GM12878 (cell line): ENCODE measurements around the gene MFSD6. TPM values are rescaled to one million over a fixed set of nuclear protein-coding genes. Genes with fewer than 3 reads are reported as not detected.
A peak's percentile ranks its signal among the peaks of the same experiment; 100 is the strongest.

Source experiments
- ATAC-seq: fragments of 200-7000 bp; cut with Tn5 transposase; 3 replicates; pipeline ENCODE4 v1.9.1; 2020; ENCODE audit warnings: mild to moderate bottlenecking, moderate library complexity
- BruUV-seq: library from RNA; stranded (reverse); fragments of 400-500 nt; replicated peaks from 2 replicates; lab custom pipeline; 2021; lab: Mats Ljungman, UMichigan
- CTCF ChIA-PET: fragments of 300-600 bp; sonication (Branson Sonifier 250); formaldehyde crosslinking; extraction: SDS; loops from one replicate; lab custom pipeline; 2021; ENCODE audit warnings: inconsistent platforms; lab: Yijun Ruan, JAX
- POLR2A ChIA-PET: fragments of 350-600 bp; formaldehyde crosslinking; extraction: SDS; loops from one replicate; lab custom pipeline; 2021; ENCODE audit warnings: inconsistent platforms; lab: Charles Lee
- RAD21 ChIA-PET: fragments of 300-600 bp; sonication (Branson Sonifier 250); formaldehyde crosslinking; loops from one replicate; lab custom pipeline; 2023; ENCODE audit warnings: antibody characterized with exemption; ENCODE audit not compliant: unreplicated experiment; lab: Charles Lee
- SMC1A ChIA-PET: fragments of 300-600 bp; sonication (Branson Sonifier 250); formaldehyde crosslinking; loops from one replicate; lab custom pipeline; 2023; ENCODE audit not compliant: unreplicated experiment, uncharacterized antibody; lab: Charles Lee
- DNase-seq: peaks from one replicate; pipeline ENCODE4 v3.0.0-alpha.2; 2011; ENCODE audit warnings: low read depth, low spot score
- FAIRE-seq: peaks from 3 replicates; lab custom pipeline; 2011; peaks lifted over from hg19 to GRCh38; lab: Jason Lieb, UNC
- H2AFZ ChIP-seq: 2 replicates; pipeline ENCODE4 v1.6.0; 2011; ENCODE audit warnings: low read depth, low read length, control low read depth; ENCODE audit not compliant: control insufficient read depth
- H3K27ac ChIP-seq: 2 replicates; pipeline ENCODE4 v1.5.1; 2011; ENCODE audit warnings: control low read depth; ENCODE audit not compliant: control insufficient read depth, insufficient read depth
- H3K27me3 ChIP-seq, 2 experiments: replicated peaks in 1 of 2; 2 replicates each; pipeline versions ENCODE4 v1.6.0 to v1.6.1; 2011; ENCODE audit warnings: low read length in 1 of 2; ENCODE audit not compliant: control insufficient read depth in 2 of 2, insufficient read depth in 2 of 2
- H3K36me3 ChIP-seq, 2 experiments: 2 replicates each; pipeline ENCODE4 v1.5.1; 2011; ENCODE audit warnings: low read length in 1 of 2; ENCODE audit not compliant: control insufficient read depth in 2 of 2, insufficient read depth in 2 of 2
- H3K4me1 ChIP-seq: 2 replicates; pipeline ENCODE4 v1.6.1; 2011; ENCODE audit warnings: mild to moderate bottlenecking, low read length, moderate library complexity, mixed read lengths; ENCODE audit not compliant: control insufficient read depth, insufficient read depth
- H3K4me2 ChIP-seq: 2 replicates; pipeline ENCODE4 v1.6.0; 2011; ENCODE audit warnings: control low read depth; ENCODE audit not compliant: control insufficient read depth, insufficient read depth
- H3K4me3 ChIP-seq: fragments of 200-600 bp; sonication (generic); 2 replicates; pipeline ENCODE4 v1.5.1; 2016
- H3K79me2 ChIP-seq: 2 replicates; pipeline ENCODE4 v1.6.0; 2011; ENCODE audit warnings: low read length; ENCODE audit not compliant: control insufficient read depth, insufficient read depth
- H3K9ac ChIP-seq: 2 replicates; pipeline ENCODE4 v1.8.0; 2011; ENCODE audit warnings: low read length, control low read depth, mixed read lengths; ENCODE audit not compliant: control insufficient read depth, insufficient read depth
- H3K9me3 ChIP-seq: replicated peaks from 3 replicates; pipeline ENCODE4 v1.5.1; 2011; ENCODE audit warnings: mild to moderate bottlenecking, low read length; ENCODE audit not compliant: control insufficient read depth, insufficient read depth
- H4K20me1 ChIP-seq: 2 replicates; pipeline ENCODE4 v1.6.0; 2011; ENCODE audit not compliant: control insufficient read depth, insufficient read depth
- BHLHE40 ChIP-seq, 2 experiments: fragments of 450-650 bp in 1 of 2; IDR thresholded peaks; 2 replicates each; pipeline ENCODE4 v1.6.1; 2011 to 2017; ENCODE audit warnings: low read depth in 2 of 2, borderline replicate concordance in 1 of 2, improper control_type of control experiment in 1 of 2, low read length in 1 of 2, mild to moderate bottlenecking in 1 of 2
- CBFB ChIP-seq: IDR thresholded peaks from 2 replicates; pipeline ENCODE4 v1.6.1; 2016; ENCODE audit warnings: antibody characterized with exemption, low read depth
- CREB1 ChIP-seq: IDR thresholded peaks from 2 replicates; pipeline ENCODE4 v1.6.1; 2012; ENCODE audit warnings: low read depth, mild to moderate bottlenecking, inconsistent platforms
- ETV6 ChIP-seq, 2 experiments: fragments of 450-650 bp in 1 of 2; IDR thresholded peaks in 1 of 2; conservative IDR thresholded peaks in 1 of 2; 2 replicates each; pipeline ENCODE4 v1.6.1; 2014; ENCODE audit warnings: antibody characterized with exemption in 1 of 2, borderline replicate concordance in 1 of 2, low read depth in 1 of 2, mild to moderate bottlenecking in 1 of 2, moderate library complexity in 1 of 2
- EZH2 ChIP-seq: IDR thresholded peaks from 2 replicates; pipeline ENCODE4 v1.6.1; 2012; ENCODE audit warnings: low read depth, mild to moderate bottlenecking, control low read depth, inconsistent platforms, low read length, borderline replicate concordance; ENCODE audit not compliant: control insufficient read depth
- IKZF1 ChIP-seq: fragments of 450-650 bp; conservative IDR thresholded peaks from 2 replicates; pipeline ENCODE4 v1.6.1; 2017; ENCODE audit warnings: antibody characterized with exemption, mild to moderate bottlenecking
- IKZF2 ChIP-seq, 2 experiments: fragments of 450-650 bp; IDR thresholded peaks; 2 replicates each; pipeline ENCODE4 v1.6.1; 2017; ENCODE audit warnings: mild to moderate bottlenecking in 2 of 2, moderate library complexity in 2 of 2
- JUNB ChIP-seq: IDR thresholded peaks from 2 replicates; pipeline ENCODE4 v1.6.1; 2016; ENCODE audit warnings: antibody characterized with exemption, mild to moderate bottlenecking
- PAX8 ChIP-seq: fragments of 450-650 bp; IDR thresholded peaks from 2 replicates; pipeline ENCODE4 v1.6.1; 2017; ENCODE audit warnings: mild to moderate bottlenecking, moderate library complexity
- POLR2A ChIP-seq: IDR thresholded peaks from 2 replicates; pipeline ENCODE4 v1.6.1; 2011; ENCODE audit warnings: low read depth, mild to moderate bottlenecking, low read length
- RAD51 ChIP-seq: fragments of 450-650 bp; IDR thresholded peaks from 2 replicates; pipeline ENCODE4 v1.6.1; 2016; ENCODE audit warnings: moderate library complexity, mild to moderate bottlenecking, inconsistent platforms
- SMARCA5 ChIP-seq: fragments of 450-650 bp; IDR thresholded peaks from 2 replicates; pipeline ENCODE4 v1.6.1; 2017; ENCODE audit warnings: mild to moderate bottlenecking
- WGBS: methylation state at CpG from one replicate; pipeline ENCODE4 v1.1.6; 2016; ENCODE audit warnings: low lambda C conversion rate; ENCODE audit not compliant: insufficient replicate concordance, insufficient coverage; ENCODE audit errors: missing lambda C conversion rate; 5-methylcytosine and 5-hydroxymethylcytosine counted together
- in situ Hi-C: fragments of 300-500 bp; cut with MboI; formaldehyde crosslinking; loops from 9 replicates; pipeline ENCODE4 v1.14.3; 2018; ENCODE audit warnings: mixed read lengths
- intact Hi-C: fragments of 100-400 bp; cut with micrococcal nuclease; formaldehyde crosslinking; loops from one replicate; pipeline ENCODE4 v1.14.2; 2022; ENCODE audit not compliant: unreplicated experiment
- polyA plus RNA-seq, 11 experiments: library from polyadenylated mRNA; depleted of rRNA in 4 of 11; unstranded in 6 of 11; stranded (reverse) in 5 of 11; fragments of >200 nt; fragmentation: Nextera tagmentation in 4 of 11; fragmentation: Illumina TruSeq in 1 of 11; extraction: Ambion mirVana in 4 of 11; extraction: Trizol in 1 of 11; gene quantifications; 1 replicate in 1 of 11; 2 replicates in 10 of 11; pipeline versions ENCODE4 v1.2.1 to v1.2.3, GENCODE V29; 2011 to 2016; ENCODE audit warnings: inconsistent platforms in 2 of 11, missing spikeins in 2 of 11, low read depth in 1 of 11
- total RNA-seq, 4 experiments: library from RNA; depleted of rRNA in 3 of 4; stranded (reverse); fragments of >200 nt in 3 of 4; fragmentation: Illumina TruSeq in 1 of 4; extraction: Trizol in 1 of 4; gene quantifications; 2 replicates each; pipeline versions ENCODE4 v1.2.1 to v1.2.3, GENCODE V29; 2013 to 2021
- TF ChIP-seq, protein P1 (sequence below): IDR thresholded peaks from 2 replicates; pipeline ENCODE4 v1.6.1; 2012; ENCODE audit warnings: low read length, inconsistent platforms
- TF ChIP-seq, protein P2 (sequence below): fragments of 450-650 bp; IDR thresholded peaks from 2 replicates; pipeline ENCODE4 v1.6.1; 2016; ENCODE audit warnings: mild to moderate bottlenecking
- TF ChIP-seq, protein P3 (sequence below): fragments of 450-650 bp; IDR thresholded peaks from 2 replicates; pipeline ENCODE4 v1.6.1; 2017; ENCODE audit warnings: mild to moderate bottlenecking, low read depth, inconsistent platforms; ENCODE audit not compliant: poor library complexity, severe bottlenecking
- TF ChIP-seq, protein P4 (sequence below): fragments of 450-650 bp; IDR thresholded peaks from 2 replicates; pipeline ENCODE4 v1.6.1; 2017; ENCODE audit warnings: low read depth, mild to moderate bottlenecking, moderate library complexity

MFSD6 gene
- total and polyA plus RNA-seq, 10 of the 15 experiments (the other 5 are each of a cell fraction or from before 2014, with no cell fraction given): 6.7 to 42.6 (median 24.2) TPM

DNA sequence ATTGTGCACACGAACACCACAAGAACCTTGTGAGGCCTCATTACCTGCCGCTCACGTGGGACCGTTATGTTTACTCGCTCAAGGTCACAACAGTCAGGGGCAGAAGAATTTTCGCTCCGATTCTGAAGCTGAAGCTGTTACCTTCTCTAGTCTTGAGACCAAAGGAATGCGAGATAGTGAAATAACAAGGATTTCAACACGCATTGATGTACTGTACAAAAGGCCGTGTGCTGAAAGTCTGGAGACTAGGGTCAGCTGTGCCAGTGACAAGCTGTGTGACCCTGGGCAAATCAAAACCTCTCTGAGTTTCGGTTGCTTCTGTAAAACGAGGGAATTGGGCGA is 125.8 kb downstream of the MFSD6 start:
- peak overlapping the region; percentile 93 for H3K9ac ChIP-seq
- H3K4me2 ChIP-seq: peak overlapping the region; percentile 95
- 0 out of 4 replicates have a peak, but pooled peaks cover 0 to 4% of the 10 kb centered on the region in 2 experiments for H3K36me3 ChIP-seq
- BruUV-seq: no TSS peak
- ATAC-seq (peak; percentile 53; the same call in 2 of the 3 replicates), FAIRE-seq (no peak), DNase-seq (no peak)
- WGBS: under 1% methylated on average over 13 of the region's 13 CpGs
- H3K4me3 ChIP-seq: peak overlapping the region; percentile 88
- intact Hi-C loops (loop anchor here (2.0 to 5.0 kb wide), 4 partner anchors 115 to 752 kb away; partner anchors contain the start of genes MFSD6, NAB1, ORMDL1 and PMS1), in situ Hi-C loops (no loop called here)
- H3K27me3 ChIP-seq: no peaks in the 10 kb centered on the region
- H3K4me1 ChIP-seq: peaks cover 24% of the 10 kb centered on the region
- peak overlapping the region; percentile 97 for H3K27ac ChIP-seq
- peaks cover 51% of the 10 kb centered on the region for H3K79me2 ChIP-seq
- peaks cover 10% of the 10 kb centered on the region for H3K9me3 ChIP-seq
- ChIA-PET SMC1A (interaction anchor here (1.1 to 3.1 kb wide), 16 partner anchors 18 to 414 kb away, joined by 3 to 36 read pairs (median 6); no protein-coding TSS in a partner anchor), RAD21 (interaction anchor here (1.0 to 5.8 kb wide), 19 partner anchors 8 to 486 kb away, joined by 3 to 38 read pairs (median 4); no protein-coding TSS in a partner anchor), CTCF (interaction anchor here (0.6 to 3.1 kb wide), 11 partner anchors 22 to 771 kb away, joined by 3 to 32 read pairs (median 3); no protein-coding TSS in a partner anchor), POLR2A (interaction anchor here (0.8 to 4.2 kb wide), 14 partner anchors 32 to 187 kb away, joined by 3 to 29 read pairs (median 4); no protein-coding TSS in a partner anchor)
- no peaks in the 10 kb centered on the region for H4K20me1 ChIP-seq
- peak overlapping the region; percentile 89 for H2AFZ ChIP-seq
- TF ChIP-seq BHLHE40 (IDR thresholded peaks at IDR 0.05; ENCODE audit: borderline replicate concordance in 1 of 2, low read depth in 2 of 2, low read length in 1 of 2) (peak; percentile 55 to 73), SMARCA5 (peak; percentile 86), EZH2 (no peak), CBFB (0 out of 2 replicates have a peak, but pooled peaks have one; percentile 12), CREB1 (0 out of 2 replicates have a peak, but pooled peaks have one; percentile 56), POLR2A (peak; percentile 58; the same call in 1 of the 2 replicates), PAX8 (0 out of 2 replicates have a peak, but pooled peaks have one; percentile 36), RAD51 (peak; percentile 60), IKZF2 (IDR thresholded peaks at IDR 0.05) (0 out of 4 replicates have a peak, but pooled peaks of 1 of the 2 experiments have one; percentile 25), JUNB (no peak), ETV6 (conservative IDR thresholded peaks at IDR 0.05 in 1 of 2, IDR thresholded peaks at IDR 0.05 in 1 of 2; ENCODE audit: borderline replicate concordance in 1 of 2, low read depth in 1 of 2) (0 out of 4 replicates have a peak, but pooled peaks of 1 of the 2 experiments have one; percentile 7), IKZF1 (no peak)
- TF ChIP-seq, protein P1, sequence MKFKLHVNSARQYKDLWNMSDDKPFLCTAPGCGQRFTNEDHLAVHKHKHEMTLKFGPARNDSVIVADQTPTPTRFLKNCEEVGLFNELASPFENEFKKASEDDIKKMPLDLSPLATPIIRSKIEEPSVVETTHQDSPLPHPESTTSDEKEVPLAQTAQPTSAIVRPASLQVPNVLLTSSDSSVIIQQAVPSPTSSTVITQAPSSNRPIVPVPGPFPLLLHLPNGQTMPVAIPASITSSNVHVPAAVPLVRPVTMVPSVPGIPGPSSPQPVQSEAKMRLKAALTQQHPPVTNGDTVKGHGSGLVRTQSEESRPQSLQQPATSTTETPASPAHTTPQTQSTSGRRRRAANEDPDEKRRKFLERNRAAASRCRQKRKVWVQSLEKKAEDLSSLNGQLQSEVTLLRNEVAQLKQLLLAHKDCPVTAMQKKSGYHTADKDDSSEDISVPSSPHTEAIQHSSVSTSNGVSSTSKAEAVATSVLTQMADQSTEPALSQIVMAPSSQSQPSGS: 0 out of 2 replicates have a peak, but pooled peaks have one; percentile 30
- TF ChIP-seq, protein P2, sequence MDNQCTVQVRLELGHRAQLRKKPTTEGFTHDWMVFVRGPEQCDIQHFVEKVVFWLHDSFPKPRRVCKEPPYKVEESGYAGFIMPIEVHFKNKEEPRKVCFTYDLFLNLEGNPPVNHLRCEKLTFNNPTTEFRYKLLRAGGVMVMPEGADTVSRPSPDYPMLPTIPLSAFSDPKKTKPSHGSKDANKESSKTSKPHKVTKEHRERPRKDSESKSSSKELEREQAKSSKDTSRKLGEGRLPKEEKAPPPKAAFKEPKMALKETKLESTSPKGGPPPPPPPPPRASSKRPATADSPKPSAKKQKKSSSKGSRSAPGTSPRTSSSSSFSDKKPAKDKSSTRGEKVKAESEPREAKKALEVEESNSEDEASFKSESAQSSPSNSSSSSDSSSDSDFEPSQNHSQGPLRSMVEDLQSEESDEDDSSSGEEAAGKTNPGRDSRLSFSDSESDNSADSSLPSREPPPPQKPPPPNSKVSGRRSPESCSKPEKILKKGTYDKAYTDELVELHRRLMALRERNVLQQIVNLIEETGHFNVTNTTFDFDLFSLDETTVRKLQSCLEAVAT: peak; percentile 66
- TF ChIP-seq, protein P3, sequence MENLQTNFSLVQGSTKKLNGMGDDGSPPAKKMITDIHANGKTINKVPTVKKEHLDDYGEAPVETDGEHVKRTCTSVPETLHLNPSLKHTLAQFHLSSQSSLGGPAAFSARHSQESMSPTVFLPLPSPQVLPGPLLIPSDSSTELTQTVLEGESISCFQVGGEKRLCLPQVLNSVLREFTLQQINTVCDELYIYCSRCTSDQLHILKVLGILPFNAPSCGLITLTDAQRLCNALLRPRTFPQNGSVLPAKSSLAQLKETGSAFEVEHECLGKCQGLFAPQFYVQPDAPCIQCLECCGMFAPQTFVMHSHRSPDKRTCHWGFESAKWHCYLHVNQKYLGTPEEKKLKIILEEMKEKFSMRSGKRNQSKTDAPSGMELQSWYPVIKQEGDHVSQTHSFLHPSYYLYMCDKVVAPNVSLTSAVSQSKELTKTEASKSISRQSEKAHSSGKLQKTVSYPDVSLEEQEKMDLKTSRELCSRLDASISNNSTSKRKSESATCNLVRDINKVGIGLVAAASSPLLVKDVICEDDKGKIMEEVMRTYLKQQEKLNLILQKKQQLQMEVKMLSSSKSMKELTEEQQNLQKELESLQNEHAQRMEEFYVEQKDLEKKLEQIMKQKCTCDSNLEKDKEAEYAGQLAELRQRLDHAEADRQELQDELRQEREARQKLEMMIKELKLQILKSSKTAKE: peak; percentile 79
- TF ChIP-seq, protein P4, sequence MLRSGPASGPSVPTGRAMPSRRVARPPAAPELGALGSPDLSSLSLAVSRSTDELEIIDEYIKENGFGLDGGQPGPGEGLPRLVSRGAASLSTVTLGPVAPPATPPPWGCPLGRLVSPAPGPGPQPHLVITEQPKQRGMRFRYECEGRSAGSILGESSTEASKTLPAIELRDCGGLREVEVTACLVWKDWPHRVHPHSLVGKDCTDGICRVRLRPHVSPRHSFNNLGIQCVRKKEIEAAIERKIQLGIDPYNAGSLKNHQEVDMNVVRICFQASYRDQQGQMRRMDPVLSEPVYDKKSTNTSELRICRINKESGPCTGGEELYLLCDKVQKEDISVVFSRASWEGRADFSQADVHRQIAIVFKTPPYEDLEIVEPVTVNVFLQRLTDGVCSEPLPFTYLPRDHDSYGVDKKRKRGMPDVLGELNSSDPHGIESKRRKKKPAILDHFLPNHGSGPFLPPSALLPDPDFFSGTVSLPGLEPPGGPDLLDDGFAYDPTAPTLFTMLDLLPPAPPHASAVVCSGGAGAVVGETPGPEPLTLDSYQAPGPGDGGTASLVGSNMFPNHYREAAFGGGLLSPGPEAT: no peak; the same call in 1 of the 2 replicates
